Fibroblast of the aortic adventitia (primary cell): ENCODE measurements around the gene LHX4. TPM values are rescaled to one million over a fixed set of nuclear protein-coding genes. Genes with fewer than 3 reads are reported as not detected.

ENCODE experiments used
- DNase-seq: peaks from one replicate; pipeline ENCODE4 v3.0.0-alpha.2; 2010; ENCODE audit warnings: low read depth
- H3K4me3 ChIP-seq: 2 replicates; pipeline ENCODE4 v1.5.1; 2011; ENCODE audit warnings: low read depth, mild to moderate bottlenecking, control low read depth, low read length, moderate library complexity
- CTCF ChIP-seq: IDR thresholded peaks from 2 replicates; pipeline ENCODE4 v1.5.1; 2011; ENCODE audit warnings: mild to moderate bottlenecking, low read length, control low read depth, inconsistent platforms; ENCODE audit not compliant: insufficient read depth
- total RNA-seq: library from RNA; depleted of rRNA; stranded (reverse); fragments of >200 nt; gene quantifications from 2 replicates; pipeline ENCODE4 v1.2.3, GENCODE V29; 2012; ENCODE audit warnings: low replicate concordance

LHX4 gene
- total RNA-seq, 1 donor, result under 0.01 TPM

DNA sequence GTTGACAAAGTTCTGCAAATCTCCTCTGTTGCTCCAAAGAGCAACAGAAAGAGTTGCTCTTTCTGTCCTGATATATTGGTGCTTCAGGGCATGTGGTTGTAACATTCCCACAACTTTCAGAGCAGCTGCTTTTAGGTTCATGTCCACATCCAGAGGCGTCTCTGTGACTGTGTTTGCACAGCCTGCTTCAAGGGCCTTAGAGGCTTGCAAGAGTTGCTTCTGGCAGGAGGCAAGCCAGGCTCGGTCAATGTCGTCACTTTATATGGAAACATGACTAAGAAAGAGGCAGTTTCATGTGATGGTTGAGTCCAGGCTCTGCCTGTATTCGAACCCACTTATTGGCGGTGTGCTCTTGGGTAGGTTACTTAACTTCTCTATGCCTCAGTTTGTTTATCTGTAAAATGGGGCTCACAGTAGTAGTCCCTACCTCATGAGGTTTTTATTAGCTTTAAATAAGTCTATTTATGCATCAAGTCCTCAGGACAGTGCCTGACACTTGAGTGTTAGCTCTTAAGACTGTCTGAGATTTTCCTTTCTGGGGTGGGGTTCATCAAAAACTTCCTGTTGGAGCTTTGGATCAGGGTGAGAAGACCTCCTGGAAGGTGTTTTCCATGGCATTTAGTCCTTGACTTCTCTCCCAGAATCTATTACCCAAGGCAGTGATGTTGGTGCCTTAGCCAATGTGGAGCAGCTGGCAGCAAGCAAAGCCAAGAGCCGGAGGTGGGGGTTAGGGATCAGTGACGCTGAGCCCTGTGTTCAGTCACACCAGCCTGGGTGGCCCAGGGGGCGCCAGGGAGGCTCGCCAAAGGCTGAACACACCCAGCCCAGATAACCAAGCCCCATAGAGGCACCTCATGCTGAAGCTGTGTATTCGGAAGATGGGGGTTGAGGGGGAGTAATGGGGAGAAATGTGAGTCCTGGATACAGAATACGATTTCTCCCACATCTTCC lies 18.9 kb downstream of the LHX4 start:
- peak; percentile 21 for DNase-seq
- no peak for TF ChIP-seq CTCF
- no peak overlapping the region for H3K4me3 ChIP-seq

GRCh38 chr1:180249725-180250498 lies 19.8 kb downstream of the LHX4 start:
- DNase-seq, result no peak
- no peak overlapping the region for H3K4me3 ChIP-seq
- no peak for TF ChIP-seq CTCF

DNA sequence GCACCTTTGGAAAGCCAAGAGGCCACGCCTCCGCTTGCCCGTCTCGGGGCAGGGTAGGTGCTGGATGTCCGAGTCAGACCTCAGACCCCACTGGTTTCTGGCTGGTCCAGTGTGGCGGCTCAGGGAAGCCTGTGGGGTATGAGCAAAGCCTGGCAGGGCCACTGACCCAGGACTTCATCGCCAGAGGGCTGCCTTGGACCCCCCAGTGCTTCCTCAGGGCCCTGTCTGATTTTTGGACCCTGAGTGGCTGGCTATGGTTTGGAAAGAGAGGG lies 20.4 kb downstream of the LHX4 start:
- H3K4me3 ChIP-seq, result no peak overlapping the region
- no peak for DNase-seq
- no peak for TF ChIP-seq CTCF

DNA sequence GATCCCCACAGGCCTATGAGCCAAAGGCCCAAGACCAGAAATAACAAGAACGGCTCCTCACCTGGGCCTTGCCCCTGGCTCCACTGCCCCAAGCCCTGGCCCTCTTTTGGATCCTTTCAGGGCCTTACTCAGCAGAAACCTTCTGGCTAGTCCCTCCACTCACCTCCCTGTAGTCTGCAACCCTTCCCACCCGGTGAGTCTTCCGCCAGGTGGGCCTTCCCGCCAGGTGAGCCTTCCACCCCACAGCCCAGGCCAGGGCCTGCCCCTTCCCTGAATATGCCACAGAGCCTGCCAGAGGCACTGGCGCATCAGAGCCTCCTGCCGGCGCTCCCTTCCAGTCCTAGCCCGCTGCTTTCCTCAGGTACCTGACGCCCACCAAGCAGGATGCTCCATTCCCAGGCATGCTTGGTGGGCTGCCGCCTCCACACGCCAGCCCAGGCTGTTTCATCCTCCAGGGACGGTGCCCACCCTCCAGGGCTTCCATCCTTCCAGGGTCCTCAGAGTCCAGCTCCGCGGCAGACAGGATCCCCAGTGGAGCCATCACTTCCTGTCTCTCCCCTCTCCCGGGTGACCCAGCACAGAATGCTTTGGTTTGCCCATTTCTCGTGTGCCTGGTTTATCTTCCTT lies 20.9 kb downstream of the LHX4 start:
- H3K4me3 ChIP-seq, result no peak overlapping the region
- no peak for TF ChIP-seq CTCF
- no peak for DNase-seq

GRCh38 chr1:180251526-180252305 lies 21.7 kb downstream of the LHX4 start:
- no peak overlapping the region for H3K4me3 ChIP-seq
- DNase-seq, result no peak
- TF ChIP-seq CTCF, result no peak
